ENCODE results near the gene TCERG1L.

The TCERG1L gene

GRCh38 chr10:131204406-131205152 lies 106.9 kb downstream of the TCERG1L start:
- DNase-seq: no peak

DNA sequence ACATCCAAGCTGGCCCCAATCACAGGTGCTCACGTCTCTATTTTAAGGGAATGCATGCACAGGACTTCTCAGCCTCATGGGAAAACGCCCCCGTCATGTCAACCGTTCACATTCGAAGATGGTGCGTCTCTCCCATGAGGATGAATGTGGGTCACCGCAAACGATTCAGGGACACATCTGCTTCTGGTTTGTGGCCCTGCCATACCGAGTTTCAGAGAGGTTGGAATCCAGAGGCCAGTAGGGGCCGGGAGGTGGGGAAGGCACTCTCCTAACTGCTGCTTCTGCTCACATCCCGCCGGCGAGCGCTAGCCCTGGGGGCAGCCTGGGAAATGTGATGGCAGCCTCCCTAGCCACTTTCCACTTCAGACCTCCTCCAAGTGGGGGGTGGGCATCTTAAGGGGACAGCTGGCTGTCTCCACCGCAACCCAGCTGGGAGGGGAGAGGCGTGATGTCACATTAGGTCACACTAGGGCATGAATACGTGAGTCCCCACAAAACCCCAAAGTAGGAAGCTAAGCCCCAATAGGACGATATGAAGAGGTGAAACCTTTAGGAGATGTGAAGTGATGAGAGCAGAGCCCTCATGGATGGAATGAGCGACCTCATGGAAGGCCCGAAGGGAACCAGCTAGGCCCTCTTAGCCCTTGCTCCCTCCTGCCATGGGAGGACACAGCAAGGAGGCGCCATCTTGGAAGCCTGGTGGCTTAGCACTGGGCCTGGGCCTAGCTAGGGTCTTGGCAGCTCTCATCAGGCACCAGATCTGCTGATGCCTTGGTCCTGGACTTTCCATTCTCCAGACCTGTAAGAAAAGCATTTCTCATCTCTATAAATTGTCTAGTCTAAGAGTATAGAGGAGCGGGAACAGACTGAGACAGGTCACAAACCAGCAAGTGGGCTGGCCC lies 107.8 kb downstream of the TCERG1L start:
- no peak for DNase-seq

GRCh38 chr10:131202990-131203389 lies 108.5 kb downstream of the TCERG1L start:
- no peak for DNase-seq

DNA sequence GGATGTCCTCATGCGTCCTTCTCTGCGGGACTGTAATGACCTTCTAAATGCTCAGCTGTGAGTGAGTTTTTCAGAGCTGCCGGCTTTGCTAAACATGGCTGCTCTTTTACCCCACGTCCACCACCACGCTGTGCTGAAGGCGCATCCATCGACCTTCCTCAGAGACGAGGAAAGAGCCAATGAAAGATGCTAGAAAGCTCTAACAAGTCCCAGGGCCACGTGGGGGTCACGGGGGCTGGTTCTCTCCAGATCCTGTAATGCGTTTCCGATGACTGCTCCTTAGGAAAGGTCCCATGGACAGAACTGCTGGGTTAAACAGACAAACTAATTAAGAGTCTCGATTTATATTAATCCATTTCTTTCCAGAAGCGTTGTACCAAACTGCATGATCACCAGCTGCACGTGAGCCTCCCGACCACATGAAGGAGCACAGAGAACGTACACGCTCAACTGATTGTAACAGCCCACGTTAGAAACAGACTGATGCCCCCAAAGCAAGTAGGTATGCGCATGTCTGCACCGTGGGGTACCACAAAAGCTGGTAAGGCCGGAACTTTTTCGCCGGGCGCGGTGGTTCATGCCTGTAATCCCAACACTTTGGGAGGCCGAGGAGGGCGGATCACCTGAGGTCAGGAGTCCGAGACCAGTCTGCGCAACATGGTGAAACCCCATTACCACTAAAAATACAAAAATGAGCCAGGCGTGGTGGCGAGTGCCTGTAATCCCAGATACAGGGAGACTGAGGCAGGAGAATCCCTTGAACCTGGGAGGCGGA lies 109.6 kb downstream of the TCERG1L start:
- DNase-seq: no peak

GRCh38 chr10:131200856-131201470 lies 110.6 kb downstream of the TCERG1L start:
- no peak for DNase-seq

GRCh38 chr10:131199646-131200045 lies 111.9 kb downstream of the TCERG1L start:
- no peak for DNase-seq

GRCh38 chr10:131198843-131199242 lies 112.7 kb downstream of the TCERG1L start:
- no peak for DNase-seq

DNA sequence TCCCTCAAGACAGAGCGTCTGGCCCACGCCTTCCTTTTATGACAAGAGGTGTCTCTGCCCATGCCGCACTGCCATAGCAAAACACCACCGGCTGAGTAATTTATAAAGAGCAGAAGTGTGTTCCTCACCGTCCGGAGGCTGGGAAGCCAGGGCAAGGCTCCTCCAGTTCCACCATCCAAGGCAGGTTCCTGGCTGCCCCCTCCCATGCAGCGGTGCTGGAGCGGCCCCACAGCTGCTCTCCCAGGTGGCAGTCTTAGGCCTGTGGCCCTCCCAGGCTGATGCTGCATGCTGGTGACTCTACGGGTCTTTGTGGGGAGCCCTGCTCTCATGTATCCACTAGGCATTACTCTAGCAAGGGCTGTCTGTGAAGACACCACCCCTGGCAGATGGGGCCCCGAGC lies 113.1 kb downstream of the TCERG1L start:
- DNase-seq: no peak

GRCh38 chr10:131196176-131196885 lies 115.2 kb downstream of the TCERG1L start:
- no peak for DNase-seq

GRCh38 chr10:131195558-131196159 lies 115.9 kb downstream of the TCERG1L start:
- DNase-seq: no peak

GRCh38 chr10:131195116-131195515 lies 116.4 kb downstream of the TCERG1L start:
- no peak for DNase-seq

- DNase-seq: no peak
Measured at GRCh38 chr10:131193923-131194322, 117.6 kb downstream of the TCERG1L start.

GRCh38 chr10:131188494-131188893 lies 123.0 kb downstream of the TCERG1L start:
- DNase-seq: no peak

DNA sequence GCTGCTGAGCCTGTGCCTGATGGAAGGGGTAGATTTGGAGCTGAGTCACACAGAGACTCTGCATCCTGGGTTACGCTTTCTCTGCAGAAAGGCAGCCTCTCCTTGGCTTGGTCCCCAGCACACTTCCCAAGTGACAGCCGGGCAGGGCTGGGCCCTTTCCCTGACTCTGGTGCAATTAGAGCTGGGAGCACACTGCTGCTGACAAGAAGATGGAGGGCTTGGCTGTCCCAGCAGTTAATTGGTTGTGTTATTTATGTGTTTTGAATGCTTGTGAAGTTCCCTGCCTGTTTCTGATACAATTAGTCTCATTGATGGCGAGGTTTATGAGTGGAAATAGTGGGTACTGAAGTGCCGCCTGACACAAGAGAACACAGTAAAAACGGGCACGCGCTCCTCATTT lies 123.6 kb downstream of the TCERG1L start:
- no peak for DNase-seq

DNA sequence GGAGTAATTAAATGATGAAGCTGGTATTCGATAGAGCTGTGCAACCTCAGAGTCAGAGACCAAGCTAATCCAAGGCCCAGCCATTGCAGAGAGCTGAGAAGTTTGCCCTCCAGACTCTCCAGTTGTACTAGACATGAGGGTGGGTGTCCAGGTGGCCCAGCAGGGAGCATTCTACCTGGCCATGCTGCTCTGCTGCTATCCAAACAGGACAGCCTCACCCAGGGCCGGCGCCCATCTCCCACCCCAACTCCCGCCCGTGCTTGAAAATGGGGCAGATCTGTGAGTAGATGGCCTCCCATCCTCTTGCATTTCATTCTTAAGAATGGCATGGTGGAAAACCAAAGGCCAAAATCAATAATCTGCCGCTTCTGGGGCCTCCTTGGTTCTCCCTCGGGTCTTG lies 124.2 kb downstream of the TCERG1L start:
- DNase-seq: no peak

DNA sequence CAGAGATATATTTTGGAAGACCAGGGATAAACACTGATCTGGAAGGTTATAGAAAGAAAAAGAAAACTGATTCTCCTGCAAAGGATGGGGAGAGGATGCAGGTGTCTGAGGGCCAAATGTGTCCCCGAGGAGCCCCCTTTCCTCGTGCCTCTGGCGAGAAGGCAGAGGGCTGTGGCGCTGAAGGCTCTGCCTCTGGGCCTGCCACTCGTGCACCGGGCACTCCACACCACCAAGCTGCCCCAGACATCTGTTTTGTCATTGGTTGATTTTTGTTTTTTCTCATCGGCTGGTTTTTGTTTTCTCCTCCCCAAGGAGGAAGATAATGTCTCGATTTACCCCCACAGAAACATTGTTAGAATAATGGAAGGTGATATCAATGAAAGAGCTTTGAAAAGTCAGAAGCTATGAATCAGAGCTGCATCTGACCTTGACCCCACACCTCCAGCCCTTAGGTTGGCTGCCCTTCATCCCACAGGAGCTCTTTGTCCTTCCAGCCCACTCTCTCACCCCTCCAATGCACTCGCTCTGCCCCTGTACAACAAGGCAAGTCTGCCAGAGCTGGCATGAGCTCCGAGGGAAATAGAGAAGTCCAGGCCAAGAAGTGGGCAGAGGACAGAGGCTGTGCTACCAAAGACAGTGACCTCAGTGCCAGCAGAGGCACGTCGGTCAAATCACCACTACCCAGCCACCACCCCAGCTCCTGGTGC lies 124.8 kb downstream of the TCERG1L start:
- no peak for DNase-seq

- DNase-seq: no peak
Measured at GRCh38 chr10:131184503-131184902, 127.0 kb downstream of the TCERG1L start.

DNA sequence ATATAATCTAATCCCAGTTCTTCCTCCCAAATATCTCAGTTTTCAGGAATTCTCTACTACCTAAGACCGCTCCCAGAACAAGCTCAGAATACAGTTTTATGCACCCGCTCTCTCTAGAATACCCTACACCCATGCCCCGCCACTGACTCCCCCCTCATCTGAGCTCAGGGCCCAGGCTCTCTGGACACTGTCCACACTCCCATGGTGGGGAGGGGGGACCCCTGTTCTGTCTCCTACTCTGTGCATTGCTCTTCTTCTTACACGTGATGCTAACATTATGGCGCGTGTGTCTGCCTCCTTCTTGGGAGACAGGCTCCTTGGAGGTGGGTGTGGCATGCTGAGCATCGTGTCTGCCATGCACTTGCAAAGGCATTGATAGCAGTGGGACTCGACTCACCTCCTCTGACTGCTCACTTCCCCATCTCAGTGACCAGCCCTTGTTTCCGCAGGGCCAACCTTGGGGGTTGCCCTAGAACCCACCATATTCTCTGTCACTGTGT lies 127.9 kb downstream of the TCERG1L start:
- DNase-seq: no peak

DNA sequence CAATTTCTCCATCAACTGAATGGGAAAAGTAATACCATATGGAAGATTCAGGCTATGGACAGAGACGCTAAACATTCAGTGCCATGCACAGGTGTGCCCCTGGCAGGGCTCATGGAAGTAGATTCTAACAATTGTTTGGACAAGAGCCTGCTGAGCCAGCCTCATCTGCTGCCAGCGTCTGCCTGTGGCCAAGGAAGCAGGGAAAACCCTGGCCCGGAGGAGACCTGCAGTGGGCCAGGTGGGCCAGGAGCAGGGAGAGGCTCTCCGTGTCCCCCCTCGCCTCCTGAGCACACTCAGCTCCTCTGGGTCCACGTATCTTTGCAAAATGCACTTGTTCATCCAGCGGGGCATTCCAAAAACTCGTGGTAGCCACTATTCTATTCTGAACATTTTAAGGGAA lies 130.1 kb downstream of the TCERG1L start:
- no peak for DNase-seq

DNA sequence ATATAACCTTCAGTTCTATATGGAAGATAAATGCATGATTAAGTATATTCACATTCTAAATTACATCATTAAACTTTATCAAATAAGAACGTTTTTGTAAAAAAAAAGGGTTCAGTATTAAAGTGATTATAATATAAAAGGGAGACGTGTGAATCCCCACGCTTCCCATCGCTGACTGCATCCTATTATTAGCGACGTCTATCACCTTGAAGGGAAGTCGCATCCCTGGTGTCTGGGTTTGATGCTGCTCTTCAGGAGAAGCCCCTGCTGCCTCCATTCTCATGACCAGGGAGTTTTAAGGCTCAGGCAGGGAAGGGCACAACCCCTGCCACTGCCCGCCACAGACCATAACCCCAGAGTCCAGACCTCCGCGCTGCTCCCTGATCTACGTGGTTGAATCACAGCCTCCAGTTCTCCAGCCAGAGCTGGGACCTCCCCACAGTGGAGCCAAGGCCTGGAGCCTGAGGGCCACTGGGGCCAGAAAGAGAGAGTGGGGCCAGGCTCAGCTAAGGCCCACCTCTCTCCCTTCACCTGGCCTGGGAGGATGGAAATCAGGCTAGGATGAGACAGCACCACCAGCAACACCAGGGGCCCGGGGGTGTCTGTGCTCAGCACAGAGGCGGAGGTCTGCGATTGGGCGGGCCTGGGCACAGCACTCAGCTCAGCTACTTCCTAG lies 130.6 kb downstream of the TCERG1L start:
- no peak for DNase-seq

Data from inflammatory macrophage treated with lipopolysaccharide for 1 hour (primary cell).